ENCODE measurements around the gene TBC1D2B.
"Not testable (repeated sequence)": the region's sequence is repeated elsewhere in the genome, so short reads cannot be mapped to it uniquely, and the experiment has no call there.

Gene TBC1D2B

DNA sequence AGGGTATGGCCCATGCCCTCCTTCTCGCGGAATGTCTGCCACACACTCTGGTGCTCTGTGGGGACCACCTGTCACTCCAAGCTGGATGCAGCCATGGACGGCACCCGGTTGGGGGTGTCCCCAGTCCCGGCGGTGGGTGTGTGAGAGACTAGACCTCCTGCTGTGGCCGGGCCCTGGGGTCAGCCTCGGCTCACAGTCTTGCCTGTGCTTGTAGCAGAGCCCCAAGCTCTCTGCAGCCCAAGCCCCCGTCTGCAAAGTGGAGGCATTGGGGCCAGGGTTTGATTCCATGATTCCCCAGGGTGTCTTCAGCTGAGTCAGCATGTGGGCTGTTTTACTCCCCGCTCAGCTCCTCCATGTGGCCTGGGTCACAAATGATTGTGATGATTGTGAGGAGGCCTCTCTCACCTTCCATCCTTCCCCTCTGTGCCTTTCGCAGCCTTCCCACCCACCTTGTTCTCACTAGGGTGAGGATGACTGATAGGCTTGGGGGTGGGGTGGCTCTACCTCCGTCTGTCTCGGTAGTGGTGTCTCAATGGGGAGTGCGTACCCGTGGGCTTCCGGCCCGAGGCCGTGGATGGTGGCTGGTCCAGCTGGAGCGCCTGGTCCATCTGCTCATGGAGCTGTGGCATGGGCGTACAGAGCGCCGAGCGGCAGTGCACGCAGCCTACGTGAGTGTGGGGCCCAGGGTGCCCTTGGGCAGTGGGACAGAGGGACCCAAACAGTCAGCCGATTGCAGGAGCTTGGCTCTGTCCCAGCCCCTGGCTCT lies 100.6 kb downstream of the TBC1D2B start:
- H3K4me3 ChIP-seq (ENCODE audit: low read depth, low read length); DNase-seq (ENCODE audit: low read depth): not testable (repeated sequence)

DNA sequence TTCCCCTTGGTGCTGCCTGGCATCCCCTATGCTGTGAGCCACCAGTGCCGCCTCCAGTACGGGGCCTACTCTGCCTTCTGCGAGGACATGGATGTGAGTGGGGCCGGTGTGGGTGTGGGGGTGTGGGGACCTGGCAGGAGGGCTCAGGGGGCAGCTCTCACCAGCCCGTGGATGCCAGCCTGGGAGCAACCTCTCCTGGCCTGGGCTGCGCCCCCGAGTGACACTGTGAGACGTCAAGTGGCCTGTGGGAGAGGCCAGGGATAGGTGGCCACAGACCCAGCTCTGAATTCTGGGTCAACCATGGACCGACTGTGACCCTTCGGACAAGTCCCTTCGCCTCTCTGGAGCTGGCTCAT lies 101.4 kb downstream of the TBC1D2B start:
- DNase-seq (ENCODE audit: low read depth); H3K4me3 ChIP-seq (ENCODE audit: low read depth, low read length): not testable (repeated sequence)

DNA sequence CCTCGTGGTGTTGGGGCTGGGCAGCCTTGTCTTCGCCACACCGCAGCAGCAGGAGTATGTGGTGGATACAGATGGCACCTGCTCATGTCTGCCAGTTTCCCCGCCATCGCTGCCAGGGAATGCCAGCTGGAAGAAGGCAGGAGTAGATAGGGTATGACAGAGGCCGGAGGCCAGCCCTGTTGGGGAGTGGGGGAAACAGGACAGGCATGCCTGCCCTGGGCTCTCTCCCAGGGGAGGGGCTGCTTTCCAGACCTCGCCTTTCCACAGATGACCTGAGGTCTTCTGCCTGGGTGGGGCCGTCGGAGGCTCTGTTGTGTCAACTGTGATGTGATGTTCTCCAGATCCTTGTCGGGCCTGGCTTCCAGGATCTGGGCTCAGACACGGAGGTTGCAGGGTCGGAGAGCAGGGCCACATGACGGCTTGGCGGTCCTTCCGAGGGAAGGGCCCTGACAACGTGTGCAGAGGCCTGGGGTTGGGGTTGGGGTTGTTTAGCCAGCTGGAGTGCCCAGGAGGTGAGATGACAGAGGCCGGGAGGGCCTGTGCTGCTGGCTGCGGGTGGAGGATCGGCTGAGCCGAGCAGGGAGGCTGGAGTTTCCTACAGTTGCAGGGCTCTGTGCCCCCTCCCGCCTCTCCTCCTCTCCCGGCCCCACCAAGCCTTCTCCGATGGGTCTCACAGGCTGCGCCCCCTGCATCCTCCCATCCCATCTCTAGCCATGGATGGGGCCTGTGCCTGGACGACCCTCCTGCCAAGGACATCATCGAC lies 102.0 kb downstream of the TBC1D2B start:
- no peak overlapping the region for H3K4me3 ChIP-seq (ENCODE audit: low read depth, low read length)
- TF ChIP-seq, protein P1, sequence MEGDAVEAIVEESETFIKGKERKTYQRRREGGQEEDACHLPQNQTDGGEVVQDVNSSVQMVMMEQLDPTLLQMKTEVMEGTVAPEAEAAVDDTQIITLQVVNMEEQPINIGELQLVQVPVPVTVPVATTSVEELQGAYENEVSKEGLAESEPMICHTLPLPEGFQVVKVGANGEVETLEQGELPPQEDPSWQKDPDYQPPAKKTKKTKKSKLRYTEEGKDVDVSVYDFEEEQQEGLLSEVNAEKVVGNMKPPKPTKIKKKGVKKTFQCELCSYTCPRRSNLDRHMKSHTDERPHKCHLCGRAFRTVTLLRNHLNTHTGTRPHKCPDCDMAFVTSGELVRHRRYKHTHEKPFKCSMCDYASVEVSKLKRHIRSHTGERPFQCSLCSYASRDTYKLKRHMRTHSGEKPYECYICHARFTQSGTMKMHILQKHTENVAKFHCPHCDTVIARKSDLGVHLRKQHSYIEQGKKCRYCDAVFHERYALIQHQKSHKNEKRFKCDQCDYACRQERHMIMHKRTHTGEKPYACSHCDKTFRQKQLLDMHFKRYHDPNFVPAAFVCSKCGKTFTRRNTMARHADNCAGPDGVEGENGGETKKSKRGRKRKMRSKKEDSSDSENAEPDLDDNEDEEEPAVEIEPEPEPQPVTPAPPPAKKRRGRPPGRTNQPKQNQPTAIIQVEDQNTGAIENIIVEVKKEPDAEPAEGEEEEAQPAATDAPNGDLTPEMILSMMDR (conservative IDR thresholded peaks at IDR 0.05; ENCODE audit: low read depth, low read length) = no peak
- DNase-seq (ENCODE audit: low read depth) = no peak

DNA sequence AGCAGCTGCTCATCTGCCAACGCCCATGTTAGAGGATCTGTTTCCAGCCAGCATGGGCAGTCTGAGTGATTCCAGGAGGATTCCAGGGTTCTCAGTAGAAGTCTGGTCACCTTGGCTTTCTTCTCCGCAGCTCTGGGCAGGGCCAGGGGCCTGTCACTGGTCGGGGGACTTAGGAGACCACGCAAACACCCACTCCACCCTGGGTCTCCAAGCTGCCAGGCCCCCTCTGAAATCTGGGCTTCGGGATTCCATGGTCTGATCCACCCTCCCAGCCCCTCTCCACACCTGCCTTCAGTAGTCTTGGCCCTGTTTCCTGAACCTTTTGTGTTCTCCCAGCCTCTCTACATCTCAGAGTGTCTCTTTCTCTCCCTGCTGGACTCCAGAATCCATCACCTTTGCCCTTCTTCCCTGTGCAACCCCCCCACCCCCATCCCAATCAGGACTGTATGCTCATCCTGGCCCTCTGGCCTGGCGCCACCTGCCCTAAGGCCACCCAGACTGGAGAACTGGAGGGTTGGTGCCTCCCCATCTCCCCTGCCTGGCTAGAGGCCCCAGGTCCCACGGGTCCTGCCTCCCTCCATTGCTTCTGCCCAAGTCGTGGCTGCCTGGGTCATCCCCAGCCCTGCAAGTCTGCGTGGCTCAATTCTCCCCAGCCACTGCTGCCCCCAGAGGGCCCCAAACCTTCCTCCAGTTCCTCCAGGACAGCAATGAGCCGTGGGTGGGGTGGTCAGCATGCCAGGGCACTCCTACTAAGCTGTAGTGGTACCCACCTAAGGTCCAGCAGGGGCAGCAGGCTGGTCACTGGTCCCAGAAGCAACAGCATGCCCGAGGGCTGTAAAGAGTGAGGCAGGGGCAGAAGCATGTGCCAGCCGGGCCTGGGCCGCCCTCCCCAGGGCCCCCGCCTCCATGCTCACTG lies 102.8 kb downstream of the TBC1D2B start:
- no peak overlapping the region for H3K4me3 ChIP-seq (ENCODE audit: low read depth, low read length)
- DNase-seq (ENCODE audit: low read depth) = no peak
- TF ChIP-seq, protein P1 (conservative IDR thresholded peaks at IDR 0.05; ENCODE audit: low read depth, low read length) = no peak

DNA sequence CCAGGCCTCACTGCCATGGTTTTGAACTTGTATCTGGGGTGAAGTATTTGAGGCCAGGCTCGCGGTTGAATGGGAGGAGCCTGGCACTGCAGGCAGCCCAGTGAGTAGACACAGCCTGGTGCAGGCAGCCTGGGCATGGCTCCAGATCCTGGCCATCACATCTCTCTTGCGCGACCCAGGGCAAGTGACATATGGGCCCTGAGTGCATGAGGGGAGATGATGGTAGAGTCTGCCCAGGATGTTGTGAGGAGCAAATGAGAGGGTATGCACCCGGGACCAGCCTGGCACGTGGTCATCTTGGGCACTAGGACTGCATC lies 103.5 kb downstream of the TBC1D2B start:
- TF ChIP-seq, protein P1 (conservative IDR thresholded peaks at IDR 0.05; ENCODE audit: low read depth, low read length) = no peak
- no peak overlapping the region for H3K4me3 ChIP-seq (ENCODE audit: low read depth, low read length)
- peak; percentile 72 for DNase-seq (ENCODE audit: low read depth)

DNA sequence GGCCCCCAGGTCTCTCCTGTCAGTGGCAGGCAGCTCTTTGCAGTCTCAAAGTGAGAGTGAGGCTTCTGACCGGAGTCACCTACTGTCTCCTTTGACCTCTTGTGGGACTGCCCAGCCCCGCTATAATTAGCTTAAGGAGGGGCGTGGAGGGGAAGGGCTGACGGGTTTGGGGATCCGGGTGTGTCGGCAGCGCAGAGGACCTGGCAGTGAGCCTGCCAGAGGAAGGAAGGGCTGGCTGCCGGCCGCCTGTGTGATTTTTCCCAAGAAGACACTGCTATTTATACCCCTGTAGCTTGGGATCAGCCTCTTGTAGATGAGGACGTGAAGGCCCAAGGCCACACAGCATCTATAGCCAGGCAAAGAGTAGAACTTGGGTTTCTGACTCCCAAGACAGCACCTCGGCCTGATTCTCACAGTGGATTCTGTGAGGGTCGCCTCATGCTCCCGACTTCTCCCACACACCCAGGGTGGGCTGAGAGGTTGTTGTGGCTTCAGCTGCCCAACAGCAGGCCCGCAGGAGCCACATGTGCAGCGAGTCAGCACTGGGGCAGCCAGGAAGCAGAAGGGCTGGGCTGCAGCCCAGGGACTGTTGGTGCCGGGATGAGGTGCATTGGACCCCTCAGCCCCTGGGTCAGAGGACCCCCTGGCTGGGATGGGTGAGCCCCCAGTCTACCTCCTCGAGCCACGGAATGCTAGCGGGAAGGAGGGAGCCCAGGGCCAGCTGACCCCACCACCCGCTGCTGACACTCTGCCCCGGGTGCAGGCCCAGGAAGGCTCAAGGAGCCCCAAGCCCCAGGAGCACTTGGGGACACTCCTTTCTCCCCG lies 104.0 kb downstream of the TBC1D2B start:
- H3K4me3 ChIP-seq (ENCODE audit: low read depth, low read length); DNase-seq (ENCODE audit: low read depth): not testable (repeated sequence)

DNA sequence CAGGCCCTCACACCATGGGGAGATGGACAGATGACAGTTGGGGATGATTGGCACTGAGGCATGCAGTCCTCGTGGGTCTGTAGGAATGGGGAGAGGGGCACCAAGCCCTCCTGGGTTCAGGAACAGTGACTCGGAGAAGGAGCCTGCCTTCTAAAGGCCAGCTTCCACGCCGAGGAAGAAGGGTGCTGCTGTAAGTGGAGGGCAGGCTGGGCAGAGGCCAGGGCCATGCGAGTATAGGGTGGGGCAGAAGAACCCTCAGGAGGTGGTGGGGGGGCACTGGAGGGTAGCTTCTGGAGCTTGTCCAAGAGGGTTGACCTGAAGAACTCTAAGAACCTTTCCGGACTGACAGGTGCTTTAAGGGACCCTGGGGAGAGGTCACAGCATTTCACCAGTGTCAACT lies 104.8 kb downstream of the TBC1D2B start:
- DNase-seq (ENCODE audit: low read depth); H3K4me3 ChIP-seq (ENCODE audit: low read depth, low read length): not testable (repeated sequence)

DNA sequence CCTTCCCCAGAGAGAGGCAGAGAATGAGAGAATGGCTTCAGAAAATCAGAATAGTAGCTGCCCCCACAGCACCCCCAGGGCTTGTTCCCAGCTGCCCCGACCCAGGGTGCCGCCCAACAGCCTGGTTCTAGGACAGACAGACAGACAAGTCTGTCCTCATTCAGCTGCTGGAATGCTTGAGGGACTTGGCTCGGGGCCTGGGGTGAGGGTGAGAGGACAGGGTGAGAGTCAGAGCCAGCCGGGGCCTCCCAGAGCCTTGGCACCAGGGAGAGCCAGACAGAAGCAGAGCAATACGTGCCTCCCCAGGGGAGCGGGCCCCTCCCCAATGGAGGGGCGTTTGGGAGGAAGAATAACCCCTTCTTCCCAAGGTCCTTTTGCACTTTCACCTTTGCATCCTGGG lies 105.6 kb downstream of the TBC1D2B start:
- not testable (repeated sequence) for H3K4me3 ChIP-seq (ENCODE audit: low read depth, low read length); DNase-seq (ENCODE audit: low read depth)

DNA sequence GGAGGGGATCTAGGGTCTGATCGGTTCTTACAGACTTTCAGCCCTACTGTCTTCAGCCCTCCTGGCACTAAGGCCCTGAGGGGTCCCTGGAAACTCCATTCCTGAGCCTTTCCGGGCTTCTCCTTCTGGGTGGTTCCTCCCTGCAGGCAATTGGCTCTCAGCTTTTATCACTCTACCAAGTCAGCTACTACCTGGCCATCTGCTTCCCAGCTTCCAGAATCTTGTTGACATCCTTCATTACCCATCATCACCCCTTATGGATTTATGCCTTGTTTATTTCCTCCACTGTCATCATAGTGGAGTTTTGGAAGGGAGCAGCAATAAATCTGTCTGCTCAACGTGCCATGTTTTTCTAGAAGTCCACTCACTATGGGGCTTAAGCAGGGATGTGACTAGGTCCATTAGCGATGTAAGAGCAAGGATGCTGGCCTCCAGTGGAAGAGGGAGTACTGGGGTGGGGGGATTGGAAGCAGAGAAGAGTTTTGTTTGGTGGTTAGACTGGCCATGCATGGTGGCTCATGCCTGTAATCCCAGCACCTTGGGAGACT lies 106.6 kb downstream of the TBC1D2B start:
- H3K4me3 ChIP-seq (ENCODE audit: low read depth, low read length); DNase-seq (ENCODE audit: low read depth): not testable (repeated sequence)

All from choroid plexus epithelial cell (primary cell).